GM19395 (cell line): ENCODE results near the gene KAZN.

ENCODE experiments used
- ATAC-seq: cut with Tn5 transposase; IDR thresholded peaks from one replicate; pipeline ENCODE4 v1.9.1; 2021; ENCODE audit warnings: mild to moderate bottlenecking, moderate library complexity; ENCODE audit not compliant: unreplicated experiment

Gene KAZN

DNA sequence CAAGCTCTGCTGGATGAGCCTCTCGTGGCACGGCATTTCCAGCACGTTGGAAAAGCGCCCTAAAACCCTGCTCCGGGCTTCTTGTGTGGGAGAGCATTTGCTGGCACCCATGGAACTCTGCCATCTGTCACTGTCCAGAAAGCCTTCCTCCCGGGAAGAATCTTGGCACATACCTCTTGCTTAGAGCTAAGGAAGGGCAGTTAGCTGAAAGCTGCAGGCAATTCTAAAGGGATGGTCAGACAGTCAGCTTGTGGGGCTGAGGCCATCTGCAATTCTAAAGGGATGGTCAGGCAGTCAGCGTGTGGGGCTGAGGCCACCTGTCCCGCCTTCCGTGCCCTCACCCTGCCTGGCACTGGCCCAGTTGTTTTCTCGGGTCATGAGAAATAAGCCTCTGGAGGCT is 416.0 kb downstream of the KAZN start:
- ATAC-seq: no peak

DNA sequence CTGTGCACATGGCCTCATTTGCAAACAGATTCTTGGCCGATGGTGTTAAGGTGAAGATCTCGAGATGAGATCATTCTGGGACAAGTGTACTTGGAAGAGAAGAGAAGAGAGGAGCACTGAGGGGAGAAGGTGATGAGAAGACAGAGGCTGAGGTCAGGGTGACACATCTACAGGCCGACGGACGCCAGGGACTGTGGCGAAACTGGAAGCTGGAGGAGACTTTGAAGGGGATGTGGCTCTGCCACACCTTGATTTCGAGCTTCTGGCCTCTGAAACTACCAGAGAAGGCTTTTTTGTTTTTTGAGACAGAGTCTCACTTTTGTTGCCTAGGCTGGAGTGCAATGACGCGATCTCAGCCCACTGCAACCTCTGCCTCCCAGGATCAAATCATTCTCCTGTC is 417.5 kb downstream of the KAZN start:
- no peak for ATAC-seq

DNA sequence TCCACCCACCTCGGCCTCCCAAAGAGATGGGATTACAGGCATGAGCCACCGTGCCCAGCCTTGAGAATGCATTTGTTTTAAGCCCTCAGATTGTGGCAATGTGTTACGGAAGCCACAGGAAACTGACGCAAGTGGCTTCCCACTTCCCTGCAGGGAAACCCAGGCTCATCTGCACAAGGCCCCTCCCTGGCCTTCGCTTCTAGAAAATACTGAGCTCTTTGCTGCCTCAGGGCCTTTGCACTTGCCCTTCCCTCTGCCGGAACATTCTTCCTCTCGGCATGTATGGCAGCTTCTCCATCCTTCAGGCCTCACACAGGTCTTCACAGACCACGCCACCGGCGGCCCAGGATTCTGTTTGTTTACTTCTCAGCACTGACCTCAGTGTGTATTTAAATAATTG is 418.0 kb downstream of the KAZN start:
- no peak for ATAC-seq

DNA sequence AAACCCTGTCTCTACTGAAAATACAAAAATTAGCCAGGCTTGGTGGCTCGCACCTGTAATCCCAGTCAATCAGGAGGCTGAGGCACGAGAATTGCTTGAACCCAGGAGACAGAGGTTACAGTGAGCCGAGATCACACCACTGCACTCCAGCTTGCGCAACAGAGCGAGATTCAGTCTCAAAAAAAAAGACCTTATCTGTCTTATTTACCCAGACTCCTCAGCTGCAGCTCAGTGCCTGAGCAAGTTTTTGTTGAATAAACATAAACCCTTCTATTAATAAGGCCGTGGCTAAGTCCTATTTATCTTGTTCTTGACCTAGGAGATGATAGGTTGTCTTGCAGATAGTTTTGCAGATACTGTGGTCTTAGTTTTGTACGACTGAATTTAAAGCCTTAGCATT is 418.6 kb downstream of the KAZN start:
- ATAC-seq: no peak

DNA sequence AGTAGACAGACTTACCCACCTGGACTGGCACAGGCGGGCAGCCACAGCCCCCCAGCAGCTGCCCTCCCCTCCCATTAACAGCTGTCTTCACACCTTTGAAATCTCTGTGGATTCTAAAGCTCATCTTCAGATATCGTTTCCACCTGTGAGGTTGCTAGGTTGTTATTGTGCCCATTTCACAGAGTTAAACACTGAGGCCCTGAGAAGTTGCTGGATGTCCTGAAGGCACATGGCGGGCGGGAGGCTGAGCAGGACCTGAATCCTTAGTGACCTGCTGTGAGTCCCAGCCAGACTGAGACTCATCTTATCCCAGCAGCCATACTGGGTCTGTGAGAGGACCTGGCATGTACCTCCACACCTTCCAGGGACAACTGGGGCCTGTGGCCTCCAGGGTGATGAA is 420.3 kb downstream of the KAZN start:
- ATAC-seq: no peak

DNA sequence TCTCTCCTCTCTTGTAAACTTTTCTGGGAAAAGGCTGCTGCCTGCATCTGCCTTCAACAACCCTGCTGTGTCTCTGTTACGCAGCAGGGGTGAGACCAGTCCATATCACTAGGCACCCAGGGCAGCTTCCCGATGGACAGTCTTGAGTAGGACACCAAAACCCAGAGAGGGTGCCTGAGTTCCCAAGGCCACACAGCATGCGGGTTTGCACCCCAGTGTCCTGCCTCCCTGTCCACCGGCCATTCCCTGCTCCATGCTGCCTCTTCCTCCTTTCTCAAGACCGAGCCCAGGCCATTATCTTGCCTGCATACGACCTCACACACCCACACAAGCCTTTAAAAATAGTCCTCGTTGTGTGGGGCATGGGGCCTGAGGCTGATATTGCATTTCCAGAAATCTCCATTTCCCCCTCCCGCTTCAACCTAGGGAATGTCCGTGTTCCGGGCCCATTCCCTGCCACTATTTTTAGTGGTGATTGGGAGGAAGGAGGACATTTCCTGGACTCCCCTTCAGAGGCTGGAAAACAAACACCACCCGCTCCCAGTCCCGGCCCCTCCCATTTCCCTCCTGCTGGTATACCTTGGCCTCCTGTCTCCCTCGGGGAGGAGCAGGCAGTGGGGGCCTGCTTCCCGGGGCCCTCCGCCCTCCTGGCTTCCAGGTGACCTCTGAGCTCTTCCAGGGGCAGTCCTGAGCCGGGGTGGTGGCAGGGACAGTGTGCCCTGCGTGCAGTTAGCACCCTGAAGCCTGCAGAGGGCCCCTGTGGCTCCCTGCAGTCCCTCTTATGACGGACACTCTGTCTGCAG is 422.7 kb downstream of the KAZN start:
- ATAC-seq: no peak

DNA sequence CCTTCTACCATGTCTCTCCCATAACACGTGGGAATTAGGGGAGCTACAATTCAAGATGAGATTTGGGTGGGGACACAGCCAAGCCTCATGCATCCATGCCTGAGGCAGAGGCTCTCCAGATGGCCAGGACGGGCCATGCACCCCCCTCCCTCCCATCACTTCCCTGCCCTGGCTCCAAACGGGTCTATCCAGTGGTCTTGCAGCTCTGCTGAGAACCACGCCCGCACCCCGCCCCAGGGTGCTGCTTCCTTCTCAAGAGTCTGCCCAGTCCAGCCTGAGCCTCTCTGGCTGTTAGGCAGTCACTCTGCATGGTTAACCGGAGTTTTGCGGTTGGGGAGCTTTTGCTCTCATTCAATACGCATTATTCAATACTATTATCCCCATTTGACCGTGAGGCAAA is 423.6 kb downstream of the KAZN start:
- ATAC-seq: no peak

DNA sequence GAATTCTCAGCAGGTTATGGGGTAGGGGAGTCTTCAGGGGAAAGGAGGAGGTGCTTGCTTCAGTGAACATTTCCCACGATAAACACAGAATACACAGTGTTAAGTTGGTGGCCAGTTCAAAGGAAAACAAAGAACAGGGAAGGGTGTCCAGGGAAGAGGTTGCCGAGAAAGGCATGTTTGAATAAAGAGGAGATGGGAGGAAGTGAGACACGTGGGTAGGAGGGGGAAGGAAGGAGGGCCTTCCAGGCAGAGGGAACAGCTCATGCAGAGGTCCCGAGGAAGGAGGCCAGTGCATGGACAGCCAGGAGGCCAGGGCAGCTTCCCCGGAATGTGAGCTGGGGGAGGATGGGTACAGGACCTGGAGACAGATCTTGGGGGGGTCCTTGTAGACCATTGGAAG is 424.7 kb downstream of the KAZN start:
- no peak for ATAC-seq

DNA sequence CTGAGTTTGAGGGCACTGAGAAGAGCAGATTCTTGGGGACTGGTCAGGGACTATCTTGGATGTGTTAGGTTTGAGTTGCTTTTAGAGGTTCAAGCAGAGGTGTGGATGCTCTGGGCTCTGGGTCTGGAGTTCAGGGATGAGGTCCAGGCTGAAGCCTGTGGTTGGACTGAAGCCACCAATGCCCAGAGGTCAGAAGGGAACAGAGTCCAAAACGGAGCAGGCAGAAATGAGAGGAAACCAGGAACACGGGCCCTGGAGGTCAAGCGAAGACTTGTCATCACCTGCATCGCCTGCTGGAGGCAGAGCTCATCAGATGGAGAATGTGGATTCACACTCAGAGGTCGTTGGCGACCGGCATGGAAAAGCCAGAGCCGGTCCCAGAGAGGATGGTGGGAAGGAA is 425.5 kb downstream of the KAZN start:
- no peak for ATAC-seq

DNA sequence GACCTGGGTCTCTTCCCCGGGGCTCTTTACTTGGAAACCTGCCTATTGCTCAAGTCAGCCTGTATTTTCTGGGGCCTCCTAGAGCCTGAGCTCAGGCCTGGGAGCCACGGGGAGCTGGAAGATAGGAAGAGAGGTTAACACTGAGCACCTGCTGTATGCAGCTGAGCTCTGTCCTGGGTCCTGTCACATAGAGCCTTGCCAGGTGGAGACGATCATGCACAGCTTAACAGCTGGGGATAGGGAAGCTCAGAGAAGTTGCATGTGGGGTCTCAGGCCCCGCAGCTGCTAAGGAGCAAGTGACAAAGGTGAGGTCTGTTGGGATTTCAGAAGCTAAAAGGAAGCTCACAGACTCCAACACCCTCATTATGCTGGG is 427.6 kb downstream of the KAZN start:
- ATAC-seq: no peak

DNA sequence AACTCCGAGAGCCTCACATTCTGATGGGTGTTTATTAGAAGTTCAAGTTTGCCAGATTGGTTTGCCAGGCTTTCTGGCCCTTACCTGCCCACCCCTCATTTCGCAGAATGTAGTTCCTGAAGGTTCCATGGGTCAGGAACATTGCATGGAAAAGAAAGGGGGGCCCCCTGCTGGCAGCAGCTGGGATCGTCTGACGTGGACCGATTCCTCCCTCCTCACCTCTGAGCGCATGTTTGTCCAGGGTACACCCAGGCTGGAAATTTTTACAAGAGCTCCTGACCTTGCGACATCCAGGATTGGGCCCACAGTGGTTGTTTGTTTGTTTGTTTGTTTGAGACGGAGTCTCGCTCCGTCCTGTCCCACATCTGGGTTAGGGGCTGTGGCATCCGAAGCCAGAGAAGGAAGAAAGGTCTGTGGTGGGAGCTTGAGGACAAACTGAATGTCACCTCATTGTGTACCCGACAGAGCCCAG is 429.1 kb downstream of the KAZN start:
- ATAC-seq: no peak

DNA sequence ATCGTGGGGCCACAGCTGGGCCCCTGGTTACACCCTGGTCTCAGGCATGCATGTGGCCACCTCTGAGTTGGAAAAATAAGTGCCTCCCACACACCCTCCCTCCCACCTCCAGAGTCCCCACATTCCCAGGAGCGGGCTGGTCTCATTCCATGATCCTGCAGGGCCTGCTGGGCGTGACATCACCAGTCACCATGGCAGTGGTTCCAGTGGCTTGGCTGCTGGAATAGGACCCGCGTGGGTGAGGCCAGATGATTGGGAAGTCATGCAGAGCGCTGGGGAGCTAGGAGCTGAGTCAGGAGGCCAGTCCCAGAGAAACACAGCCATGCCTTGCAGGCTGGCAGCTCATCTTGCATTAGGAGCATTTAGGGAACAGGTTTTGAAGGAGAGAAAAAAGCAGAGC is 429.6 kb downstream of the KAZN start:
- ATAC-seq: no peak

DNA sequence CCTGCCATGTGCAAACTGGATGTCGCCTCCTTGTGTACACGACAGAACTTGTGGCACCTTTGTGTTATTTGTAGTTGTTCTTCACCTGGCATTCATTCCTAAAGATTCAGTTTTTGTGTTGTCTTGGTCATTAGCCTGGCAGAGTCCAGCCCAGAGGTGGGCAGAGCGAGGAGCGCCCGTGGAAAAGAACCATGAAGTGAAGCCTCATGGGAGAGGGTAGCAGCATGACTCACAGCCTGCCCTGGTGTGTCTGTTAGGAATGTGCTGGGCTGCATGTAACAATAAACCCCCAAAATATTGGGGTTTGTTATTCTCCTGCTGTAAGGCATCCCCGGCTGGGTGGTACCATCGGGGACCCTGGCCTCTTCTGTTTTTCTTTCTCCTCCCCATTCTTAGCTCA is 430.1 kb downstream of the KAZN start:
- no peak for ATAC-seq

DNA sequence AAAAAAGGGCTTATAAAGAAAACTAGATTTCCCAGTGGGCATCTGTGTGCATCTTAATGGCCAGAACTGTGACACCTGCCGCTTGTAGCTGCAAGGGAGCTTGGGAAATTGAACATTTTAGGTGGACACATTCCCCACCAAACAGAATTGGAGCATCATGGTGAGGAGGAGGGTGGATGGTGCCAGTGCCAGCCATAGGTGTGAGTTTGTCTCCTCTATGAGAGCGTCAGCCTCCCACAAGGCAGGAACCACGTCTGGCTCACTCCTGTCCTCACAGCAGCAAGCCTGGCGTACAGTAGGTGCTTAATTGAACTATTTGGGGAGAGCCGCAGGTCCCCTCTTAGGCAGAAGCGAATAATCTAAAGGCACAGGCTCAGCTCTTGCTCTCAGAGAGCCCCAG is 430.6 kb downstream of the KAZN start:
- ATAC-seq: no peak

DNA sequence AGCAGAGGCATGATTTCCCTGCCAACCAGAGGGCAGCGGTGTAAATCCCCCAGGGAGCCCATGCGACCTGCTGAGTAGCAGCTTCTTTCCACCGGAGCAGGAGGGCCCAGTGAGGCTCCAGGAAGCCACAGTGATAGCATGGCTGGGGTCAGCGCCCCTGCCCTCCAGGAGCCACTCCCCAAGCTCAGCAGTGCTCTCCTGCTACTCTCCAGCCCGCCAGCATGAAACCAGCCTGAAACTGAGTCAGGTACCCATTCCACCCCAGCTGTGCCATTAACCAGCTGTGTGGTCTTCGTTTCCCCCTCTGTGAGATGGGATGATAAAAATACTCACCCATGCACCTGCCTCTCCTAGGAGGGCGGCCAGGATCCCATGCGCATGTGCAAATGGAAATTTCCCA is 431.3 kb downstream of the KAZN start:
- ATAC-seq: no peak

DNA sequence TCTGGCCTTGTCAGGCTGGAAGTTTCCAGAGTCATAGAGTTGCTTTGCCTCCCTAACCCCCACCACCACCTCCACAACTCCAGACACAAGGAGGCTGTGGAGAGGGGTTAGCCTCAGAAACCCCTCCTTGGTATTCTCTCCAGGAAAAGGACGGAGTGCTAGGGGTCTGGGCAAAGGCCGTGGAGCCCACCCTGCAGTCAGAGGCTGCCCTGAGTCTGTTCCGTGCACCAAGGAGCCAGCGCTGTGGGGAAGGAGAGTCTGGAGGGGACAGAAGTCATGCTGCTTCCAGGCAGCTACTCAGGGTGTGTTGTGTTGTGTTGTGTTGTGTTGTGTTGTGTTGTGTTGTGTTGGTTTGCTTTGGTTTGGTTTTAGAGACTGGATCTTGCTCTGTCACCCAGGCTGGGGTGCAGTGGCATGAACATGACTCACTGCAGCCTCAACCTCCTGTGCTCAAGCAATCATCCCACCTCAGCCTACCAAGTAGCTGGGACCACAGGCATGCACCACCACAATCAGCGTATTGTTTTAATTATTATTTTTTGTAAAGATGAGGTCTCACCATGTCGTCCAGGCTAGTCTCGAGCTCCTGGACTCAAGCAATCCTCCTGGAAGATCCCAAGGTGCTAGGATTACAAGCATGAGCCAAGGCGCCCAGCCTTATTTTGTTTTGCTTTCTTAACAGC is 432.9 kb downstream of the KAZN start:
- ATAC-seq: no peak

DNA sequence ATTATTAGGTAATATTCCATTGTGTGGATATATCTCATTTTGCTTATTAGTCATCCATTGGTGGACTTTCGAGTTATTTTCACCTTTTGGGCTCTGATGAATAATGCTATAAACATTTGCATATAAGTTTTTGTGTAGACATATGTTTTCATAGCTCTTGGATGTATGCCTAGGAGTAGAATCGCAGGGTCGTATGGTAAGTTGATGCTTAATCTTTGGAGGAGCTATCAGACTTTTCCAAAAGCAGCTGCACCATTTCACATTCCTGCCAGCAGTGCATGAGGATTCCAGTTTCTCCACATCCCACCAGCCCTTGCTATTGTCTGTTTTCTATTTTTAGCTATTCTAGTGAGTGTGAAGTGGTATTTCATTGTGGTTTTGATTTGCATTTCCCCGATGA is 434.8 kb downstream of the KAZN start:
- no peak for ATAC-seq

DNA sequence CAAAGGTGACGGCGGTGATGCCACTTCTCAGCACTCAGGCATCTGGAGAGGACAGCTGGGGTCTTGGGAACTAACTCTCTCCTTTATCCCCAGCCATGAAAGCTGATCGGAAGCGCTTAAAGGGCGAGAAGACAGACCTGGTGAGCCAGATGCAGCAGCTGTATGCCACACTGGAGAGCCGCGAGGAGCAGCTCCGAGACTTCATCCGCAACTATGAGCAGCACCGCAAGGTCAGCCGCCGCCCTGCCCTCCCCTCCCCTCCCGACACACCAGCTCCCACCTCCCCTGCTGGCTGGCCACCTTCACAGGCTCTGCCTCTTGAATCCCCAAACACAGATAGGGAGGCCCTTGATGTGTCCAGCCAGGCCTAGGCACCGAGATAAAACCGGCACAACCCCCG is 436.2 kb downstream of the KAZN start:
- no peak for ATAC-seq

DNA sequence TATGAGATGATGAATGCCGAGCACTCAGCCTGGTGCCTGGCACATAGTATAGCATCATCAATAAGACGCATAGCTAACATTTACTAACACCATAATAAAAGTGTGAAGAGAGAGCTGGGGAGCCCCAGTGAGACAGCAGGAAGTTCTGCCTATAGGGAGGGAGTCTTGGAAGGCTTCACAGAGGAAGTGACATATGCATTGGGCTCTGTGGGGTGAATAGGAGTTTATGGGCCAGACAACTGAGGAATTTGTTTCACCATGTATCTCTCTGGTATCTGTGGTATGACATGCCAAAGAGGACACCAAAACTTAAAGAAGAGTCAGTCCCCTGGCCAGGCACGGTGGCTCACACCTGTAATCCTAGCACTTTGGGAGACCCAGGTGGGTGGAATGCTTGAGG is 436.8 kb downstream of the KAZN start:
- ATAC-seq: no peak

DNA sequence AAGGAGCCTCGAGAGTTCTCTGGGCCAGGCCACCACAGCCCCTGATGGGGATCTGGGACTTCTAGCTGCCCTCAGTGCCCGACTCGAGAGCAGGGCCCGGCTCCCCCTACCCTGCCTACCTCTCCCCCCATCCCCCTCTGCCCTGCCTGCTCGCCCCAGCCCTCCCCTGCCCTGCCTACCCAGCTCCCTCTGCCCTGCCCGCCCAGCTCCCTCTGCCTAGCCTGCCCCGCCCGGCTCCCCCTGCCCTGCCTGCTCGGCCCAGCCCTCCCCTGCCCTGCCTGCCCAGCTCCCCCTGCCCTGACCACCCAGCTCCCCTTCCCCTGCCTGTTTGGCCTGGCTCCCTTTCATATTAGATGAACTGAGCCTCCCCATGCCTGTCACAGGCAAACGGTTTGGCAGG is 437.6 kb downstream of the KAZN start:
- no peak for ATAC-seq

DNA sequence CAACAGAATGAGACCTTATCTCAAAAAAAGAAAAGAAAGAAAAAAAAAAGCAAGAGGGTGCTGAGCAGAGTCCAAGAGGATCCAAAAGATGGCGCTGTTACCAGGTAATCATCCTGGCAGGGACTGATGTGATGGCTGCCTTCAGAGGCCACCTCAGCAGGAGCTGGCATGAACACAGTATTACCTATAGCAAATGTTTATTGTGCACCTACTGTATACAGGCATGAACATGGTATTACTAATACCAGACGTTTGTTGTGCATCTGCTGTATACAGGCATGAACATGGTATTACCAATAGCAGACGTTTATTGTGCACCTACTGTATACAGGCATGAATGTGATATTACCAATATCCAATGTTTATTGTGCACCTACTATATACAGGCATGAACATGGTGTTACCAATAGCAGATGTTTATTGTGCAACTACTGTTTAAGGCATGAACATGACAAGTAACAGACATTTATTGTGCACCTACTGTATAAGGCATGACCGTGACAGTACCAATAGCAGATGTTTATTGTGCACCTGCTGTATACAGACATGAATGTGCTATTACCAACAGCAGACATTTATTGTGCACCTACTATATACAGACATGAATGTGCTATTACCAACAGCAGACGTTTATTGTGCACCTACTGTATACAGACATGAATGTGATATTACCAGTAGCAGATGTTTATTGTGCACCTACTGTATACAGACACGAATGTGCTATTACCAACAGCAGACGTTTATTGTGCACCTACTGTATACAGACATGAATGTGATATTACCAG is 439.9 kb downstream of the KAZN start:
- no peak for ATAC-seq
